T1000 (cell line): ENCODE measurements around the gene SGCA.

Experiments used
- DNase-seq: peaks from one replicate; lab custom pipeline; 2025; ENCODE audit warnings: mixed read lengths; lab: John Stamatoyannopoulos, UW

Gene SGCA

GRCh38 chr17:50134206-50135110, 31.3 kb upstream of the SGCA start:
- no peak for DNase-seq

- no peak for DNase-seq
Measured at GRCh38 chr17:50135316-50136095, 30.3 kb upstream of the SGCA start.

- no peak for DNase-seq
Measured at GRCh38 chr17:50136096-50136687, 29.6 kb upstream of the SGCA start.

- no peak for DNase-seq
Measured at GRCh38 chr17:50137042-50137441, 28.8 kb upstream of the SGCA start.

GRCh38 chr17:50139185-50139783, 26.5 kb upstream of the SGCA start:
- DNase-seq = no peak

- peak; percentile 68 for DNase-seq
Measured at GRCh38 chr17:50139950-50140885, 25.6 kb upstream of the SGCA start.

GRCh38 chr17:50141026-50141744, 24.6 kb upstream of the SGCA start:
- DNase-seq = no peak

GRCh38 chr17:50141745-50142110, 24.1 kb upstream of the SGCA start:
- no peak for DNase-seq

GRCh38 chr17:50143461-50144176, 22.2 kb upstream of the SGCA start:
- no peak for DNase-seq

GRCh38 chr17:50144355-50144754, 21.4 kb upstream of the SGCA start:
- no peak for DNase-seq

- peak; percentile 23 for DNase-seq
Measured at GRCh38 chr17:50144845-50145531, 20.8 kb upstream of the SGCA start.

GRCh38 chr17:50145532-50146229, 20.1 kb upstream of the SGCA start:
- no peak for DNase-seq

- DNase-seq = no peak
Measured at GRCh38 chr17:50146230-50146926, 19.4 kb upstream of the SGCA start.

GRCh38 chr17:50146927-50147665, 18.7 kb upstream of the SGCA start:
- DNase-seq = no peak

GRCh38 chr17:50147841-50148225, 18.0 kb upstream of the SGCA start:
- no peak for DNase-seq

- peak; percentile 41 for DNase-seq
Measured at GRCh38 chr17:50148226-50149090, 17.3 kb upstream of the SGCA start.
